Measurements from ENCODE around the gene SPECC1.

The SPECC1 gene

DNA sequence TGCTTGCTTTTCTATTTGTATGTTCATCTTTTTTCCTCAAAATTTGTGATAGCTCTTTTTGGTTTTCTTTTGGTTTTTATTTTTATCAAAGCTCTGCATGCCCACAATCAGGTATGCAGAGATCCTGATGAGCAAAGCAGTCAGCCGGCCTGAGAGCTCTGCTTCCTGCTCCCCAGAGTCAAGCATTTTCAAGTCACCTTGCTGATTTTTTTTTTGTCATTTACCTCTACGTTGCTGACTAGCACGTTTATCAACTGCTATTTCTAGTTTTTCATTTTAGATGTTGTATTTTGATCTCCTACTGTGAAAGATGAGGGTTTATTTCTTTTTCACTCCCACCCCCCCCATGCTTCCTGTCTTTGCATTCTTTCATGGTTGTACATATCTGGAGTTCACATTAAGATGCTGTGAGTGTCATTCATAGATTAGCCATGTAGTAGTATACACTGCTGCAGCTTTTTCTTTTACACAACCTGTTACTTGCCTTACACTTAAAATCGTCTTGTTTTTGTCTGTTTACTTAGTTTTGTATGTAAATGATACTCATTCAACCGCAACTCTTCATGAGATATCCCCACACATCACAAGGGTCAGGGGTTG lies 262.0 kb downstream of the SPECC1 start:
- no peak for DNase-seq (ENCODE audit: low read depth in 2 of 2)

- DNase-seq (ENCODE audit: low read depth in 2 of 2) = no peak
Observed at GRCh38 chr17:20273741-20274500, 264.8 kb downstream of the SPECC1 start.

- no peak for DNase-seq (ENCODE audit: low read depth in 2 of 2)
Observed at GRCh38 chr17:20275653-20276052, 266.5 kb downstream of the SPECC1 start.

GRCh38 chr17:20276421-20276820 lies 267.3 kb downstream of the SPECC1 start:
- no peak for DNase-seq (ENCODE audit: low read depth in 2 of 2)

- no peak for DNase-seq (ENCODE audit: low read depth in 2 of 2)
Observed at GRCh38 chr17:20278805-20279204, 269.6 kb downstream of the SPECC1 start.

GRCh38 chr17:20279631-20280030 lies 270.5 kb downstream of the SPECC1 start:
- no peak for DNase-seq (ENCODE audit: low read depth in 2 of 2)

DNA sequence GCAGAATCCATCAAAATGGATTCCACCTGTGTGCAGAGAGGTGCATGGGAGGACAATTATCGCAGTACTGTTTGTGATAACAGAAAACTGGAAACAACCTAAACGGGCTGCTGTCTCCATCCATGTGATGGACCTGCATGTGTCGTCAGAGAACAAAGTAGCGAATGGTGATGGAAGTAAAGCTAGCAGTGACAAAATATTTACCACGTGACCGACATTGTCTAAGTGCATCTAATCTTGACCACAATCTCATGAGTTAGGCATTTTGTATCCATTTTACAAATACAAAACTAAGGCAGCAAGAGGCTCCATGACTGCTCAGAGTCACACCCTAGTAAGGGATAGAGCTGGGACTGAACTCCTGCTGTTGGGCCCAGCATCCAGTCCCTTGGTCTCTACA lies 270.9 kb downstream of the SPECC1 start:
- DNase-seq (ENCODE audit: low read depth in 2 of 2) = no peak

DNA sequence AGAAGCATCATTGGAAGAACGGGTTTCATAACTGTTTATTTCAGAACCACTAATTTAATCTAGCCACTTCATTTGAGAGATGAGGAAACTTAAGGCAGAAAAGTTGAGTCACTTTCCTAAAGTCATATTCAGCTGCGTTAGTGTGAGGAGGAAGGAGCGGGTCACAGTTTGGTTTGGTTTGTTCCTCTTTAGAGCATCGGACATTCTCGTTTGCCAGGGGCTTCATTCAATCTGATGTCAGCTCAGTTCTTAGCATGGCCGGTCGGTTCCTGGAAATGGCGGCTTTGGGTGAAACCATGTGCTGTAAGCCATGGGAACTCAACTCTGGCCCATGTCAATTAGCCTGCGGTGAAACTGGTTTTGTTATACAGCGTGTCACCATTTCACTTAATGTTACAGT lies 271.7 kb downstream of the SPECC1 start:
- DNase-seq (ENCODE audit: low read depth in 2 of 2) = no peak

DNA sequence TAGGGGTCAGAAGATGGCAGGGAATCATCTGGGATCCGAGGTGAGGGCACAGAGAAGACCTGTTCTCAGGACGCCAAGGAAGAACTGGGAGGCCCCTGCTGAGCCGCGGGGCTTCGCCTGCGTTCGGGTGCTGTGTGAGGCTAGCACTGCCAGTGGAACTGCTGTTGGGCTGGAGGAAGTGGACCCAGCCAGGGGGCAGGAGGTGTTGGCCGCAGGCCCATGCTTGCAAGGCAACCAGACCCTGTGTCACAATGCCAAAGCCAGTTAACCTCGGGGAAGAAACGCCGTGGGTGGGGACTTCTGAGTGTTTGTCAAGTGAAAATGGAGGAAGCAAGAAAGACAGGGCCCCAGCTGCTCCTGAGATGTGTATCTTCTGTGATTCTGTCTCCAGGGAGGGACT lies 272.7 kb downstream of the SPECC1 start:
- DNase-seq (ENCODE audit: low read depth in 2 of 2) = no peak

GRCh38 chr17:20282526-20283308 lies 273.6 kb downstream of the SPECC1 start:
- no peak for DNase-seq (ENCODE audit: low read depth in 2 of 2)

DNA sequence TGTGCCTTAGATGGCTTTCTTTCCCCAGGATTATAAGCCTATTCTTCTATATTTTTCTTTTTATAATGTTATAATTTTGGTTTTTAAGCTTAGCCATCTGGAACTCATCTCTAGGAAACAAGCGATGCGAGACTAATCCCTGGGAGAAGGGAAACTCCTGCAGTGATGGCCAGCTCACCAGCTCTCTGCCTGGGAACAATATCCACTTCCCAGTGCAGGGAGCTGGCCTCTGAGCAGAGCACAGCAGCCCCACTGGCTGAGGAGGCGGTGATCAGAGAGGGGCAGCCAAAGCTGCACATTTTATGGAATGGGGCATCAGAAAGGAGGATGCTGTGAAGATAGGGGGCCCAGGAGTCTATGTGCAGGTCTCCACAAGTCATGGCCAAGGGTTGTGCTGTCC lies 274.9 kb downstream of the SPECC1 start:
- no peak for DNase-seq (ENCODE audit: low read depth in 2 of 2)

- DNase-seq (ENCODE audit: low read depth in 2 of 2) = no peak
Observed at GRCh38 chr17:20284570-20285295, 275.6 kb downstream of the SPECC1 start.

GRCh38 chr17:20289984-20290383 lies 280.8 kb downstream of the SPECC1 start:
- no peak for DNase-seq (ENCODE audit: low read depth in 2 of 2)

GRCh38 chr17:20291853-20292252 lies 282.7 kb downstream of the SPECC1 start:
- DNase-seq (ENCODE audit: low read depth in 2 of 2) = no peak

DNA sequence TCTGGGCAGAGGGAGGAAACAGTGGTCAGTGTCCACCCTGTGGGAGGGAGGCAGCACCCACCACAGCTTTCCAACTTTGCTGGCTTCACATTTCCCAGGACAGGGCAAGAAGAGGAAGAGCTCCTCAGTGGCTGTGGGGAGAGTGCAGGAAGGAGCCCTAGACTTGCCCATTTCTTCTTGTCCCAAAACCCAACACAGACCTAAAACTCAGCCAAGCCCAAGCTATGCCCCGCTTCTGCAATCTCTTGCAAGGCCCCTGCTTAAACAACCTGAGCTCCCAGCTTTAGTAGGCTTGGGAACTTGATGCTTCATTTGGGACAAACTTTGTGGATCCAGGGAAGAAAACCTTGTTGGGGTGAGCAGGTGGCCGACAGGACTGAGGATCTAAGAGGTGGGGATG lies 284.3 kb downstream of the SPECC1 start:
- no peak for DNase-seq (ENCODE audit: low read depth in 2 of 2)

GRCh38 chr17:20294120-20294519 lies 285.0 kb downstream of the SPECC1 start:
- DNase-seq (ENCODE audit: low read depth in 2 of 2) = no peak

DNA sequence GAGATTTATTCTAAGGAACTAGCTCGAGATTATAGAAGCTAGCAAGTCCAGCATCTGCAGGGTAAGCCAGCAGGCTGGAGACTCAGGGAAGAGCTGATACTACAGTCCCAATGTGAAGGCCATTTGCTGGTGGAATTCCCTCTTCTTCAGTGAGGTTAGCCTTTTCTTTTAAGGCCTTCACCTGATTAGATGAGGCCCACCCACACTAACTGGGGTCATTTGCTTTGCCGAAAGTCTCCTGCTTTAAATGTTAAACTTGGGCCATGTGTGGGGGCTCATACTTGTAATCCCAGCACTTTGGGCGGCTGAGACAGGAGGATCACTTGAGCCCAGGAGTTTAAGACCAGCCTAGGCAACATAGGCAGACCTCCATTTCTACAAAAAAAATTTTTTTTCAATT lies 289.9 kb downstream of the SPECC1 start:
- no peak for DNase-seq (ENCODE audit: low read depth in 2 of 2)

DNA sequence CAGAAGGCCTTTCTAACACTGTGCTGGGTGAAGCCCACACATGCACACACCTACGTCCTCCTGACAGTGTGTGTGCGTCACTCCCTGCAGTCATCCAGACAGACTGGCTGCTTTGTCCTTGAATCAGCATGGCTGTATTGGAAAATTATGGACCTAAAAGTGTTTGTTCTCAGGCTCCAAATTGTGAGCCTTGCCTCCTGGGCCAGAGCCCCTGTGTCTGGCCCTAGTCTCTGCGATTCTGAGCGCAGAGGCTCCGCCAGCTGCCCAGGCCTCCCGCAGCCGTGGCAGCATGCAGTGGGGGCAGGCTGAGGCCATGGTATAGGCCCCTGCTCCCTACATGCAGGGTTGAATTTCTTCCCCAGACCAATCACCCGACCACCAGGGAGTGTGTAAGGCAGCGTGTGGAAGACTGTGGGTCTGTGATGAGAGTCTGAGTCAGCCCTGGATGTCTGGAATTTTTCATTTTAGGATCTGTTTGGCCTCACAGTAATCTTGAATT lies 291.3 kb downstream of the SPECC1 start:
- DNase-seq (ENCODE audit: low read depth in 2 of 2) = no peak

- DNase-seq (ENCODE audit: low read depth in 2 of 2) = no peak
Observed at GRCh38 chr17:20302246-20302917, 293.2 kb downstream of the SPECC1 start.

DNA sequence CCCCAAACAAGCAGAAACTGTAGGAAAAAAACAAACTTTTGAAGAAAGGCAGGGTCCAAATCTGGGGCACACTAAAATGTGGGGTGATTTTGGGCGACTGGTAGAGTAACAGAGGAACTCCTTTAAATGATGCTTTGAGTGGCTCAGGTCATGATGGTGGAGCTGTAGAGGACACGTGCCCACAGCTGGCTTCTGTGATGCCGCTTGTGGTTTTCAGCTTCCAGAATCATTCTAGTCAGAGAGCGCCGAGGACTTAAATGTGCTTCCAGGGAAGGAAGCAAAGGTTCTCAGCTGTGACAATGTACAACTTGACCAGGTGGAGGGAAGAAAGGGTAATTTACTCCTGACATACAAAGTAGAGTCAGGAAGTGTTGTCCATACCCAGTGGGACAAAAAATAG lies 295.8 kb downstream of the SPECC1 start:
- DNase-seq (ENCODE audit: low read depth in 2 of 2) = no peak

GRCh38 chr17:20306924-20307323 lies 297.8 kb downstream of the SPECC1 start:
- DNase-seq (ENCODE audit: low read depth in 2 of 2) = no peak

Data from stimulated activated CD4-positive, alpha-beta T cell treated with anti-CD3 and anti-CD28 coated beads, Interleukin-12 subunit alpha, Interleukin-12 subunit beta, amount 100 ng/mL, for 24 hours (primary cell).